Chondrocyte (in vitro differentiated cells): ENCODE results near the gene PSMG4. TPM values are rescaled to one million over a fixed set of nuclear protein-coding genes. Genes with fewer than 3 reads are reported as not detected.
A peak's percentile ranks its signal among the peaks of the same experiment; 100 is the strongest.

Experiments used
- DNase-seq: peaks from one replicate; pipeline ENCODE4 v3.0.0; 2021; ENCODE audit warnings: mixed read lengths, low spot score
- H3K27ac Mint-ChIP-seq: one replicate; pipeline ENCODE4 v1.8.0; 2021; ENCODE audit warnings: mild to moderate bottlenecking, moderate library complexity, mixed read lengths; ENCODE audit not compliant: unreplicated experiment
- H3K27me3 Mint-ChIP-seq: 2 replicates; pipeline ENCODE4 v1.8.0; 2021; ENCODE audit warnings: low read depth, mixed read lengths
- H3K36me3 Mint-ChIP-seq: 2 replicates; pipeline ENCODE4 v1.8.0; 2021; ENCODE audit warnings: low read depth, mixed read lengths
- H3K4me1 Mint-ChIP-seq: 2 replicates; pipeline ENCODE4 v1.8.0; 2021; ENCODE audit warnings: low read depth, mild to moderate bottlenecking, mixed read lengths
- H3K4me3 Mint-ChIP-seq: one replicate; pipeline ENCODE4 v1.8.0; 2021; ENCODE audit warnings: mild to moderate bottlenecking, moderate library complexity, mixed read lengths; ENCODE audit not compliant: unreplicated experiment
- H3K9me3 Mint-ChIP-seq: 2 replicates; pipeline ENCODE4 v1.8.0; 2021; ENCODE audit warnings: low read depth, mixed read lengths
- total RNA-seq: library from RNA; stranded (reverse); gene quantifications from 3 replicates; pipeline ENCODE4 v1.2.1, GENCODE V29; 2021
- TF ChIP-seq, protein P1 (sequence below): fragments of 200-600 bp; sonication (generic); IDR thresholded peaks from 2 replicates; pipeline ENCODE4 v1.5.0; 2021; ENCODE audit warnings: antibody characterized with exemption, mild to moderate bottlenecking, moderate library complexity

Gene PSMG4
- total RNA-seq, 1 donor from 2014 or later, result 16.2 TPM

DNA sequence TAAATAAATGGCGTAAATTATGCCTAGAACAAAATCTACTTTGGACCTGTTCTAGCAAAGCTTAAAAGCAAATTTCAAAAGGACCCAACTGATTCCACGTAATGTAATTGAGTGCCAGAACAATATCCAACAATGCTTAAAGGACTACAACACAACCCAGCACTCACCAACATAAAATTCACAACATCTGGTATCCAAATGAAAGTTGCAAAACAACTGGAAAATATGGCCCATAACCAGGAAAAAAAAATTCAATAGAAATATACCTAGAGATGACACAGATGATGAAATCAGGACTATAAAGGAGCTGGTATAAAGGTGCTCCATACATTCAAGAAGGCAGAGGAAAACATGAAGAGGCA is 45.4 kb upstream of the PSMG4 start:
- Mint-ChIP-seq H3K9me3 (no peaks in the 10 kb centered on the region), H3K36me3 (no peaks in the 10 kb centered on the region), H3K4me1 (peaks cover 62% of the 10 kb centered on the region), H3K27me3 (no peaks in the 10 kb centered on the region), H3K4me3 (no peak overlapping the region), H3K27ac (no peak overlapping the region)
- TF ChIP-seq, protein P1, sequence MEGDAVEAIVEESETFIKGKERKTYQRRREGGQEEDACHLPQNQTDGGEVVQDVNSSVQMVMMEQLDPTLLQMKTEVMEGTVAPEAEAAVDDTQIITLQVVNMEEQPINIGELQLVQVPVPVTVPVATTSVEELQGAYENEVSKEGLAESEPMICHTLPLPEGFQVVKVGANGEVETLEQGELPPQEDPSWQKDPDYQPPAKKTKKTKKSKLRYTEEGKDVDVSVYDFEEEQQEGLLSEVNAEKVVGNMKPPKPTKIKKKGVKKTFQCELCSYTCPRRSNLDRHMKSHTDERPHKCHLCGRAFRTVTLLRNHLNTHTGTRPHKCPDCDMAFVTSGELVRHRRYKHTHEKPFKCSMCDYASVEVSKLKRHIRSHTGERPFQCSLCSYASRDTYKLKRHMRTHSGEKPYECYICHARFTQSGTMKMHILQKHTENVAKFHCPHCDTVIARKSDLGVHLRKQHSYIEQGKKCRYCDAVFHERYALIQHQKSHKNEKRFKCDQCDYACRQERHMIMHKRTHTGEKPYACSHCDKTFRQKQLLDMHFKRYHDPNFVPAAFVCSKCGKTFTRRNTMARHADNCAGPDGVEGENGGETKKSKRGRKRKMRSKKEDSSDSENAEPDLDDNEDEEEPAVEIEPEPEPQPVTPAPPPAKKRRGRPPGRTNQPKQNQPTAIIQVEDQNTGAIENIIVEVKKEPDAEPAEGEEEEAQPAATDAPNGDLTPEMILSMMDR, result no peak
- no peak for DNase-seq

DNA sequence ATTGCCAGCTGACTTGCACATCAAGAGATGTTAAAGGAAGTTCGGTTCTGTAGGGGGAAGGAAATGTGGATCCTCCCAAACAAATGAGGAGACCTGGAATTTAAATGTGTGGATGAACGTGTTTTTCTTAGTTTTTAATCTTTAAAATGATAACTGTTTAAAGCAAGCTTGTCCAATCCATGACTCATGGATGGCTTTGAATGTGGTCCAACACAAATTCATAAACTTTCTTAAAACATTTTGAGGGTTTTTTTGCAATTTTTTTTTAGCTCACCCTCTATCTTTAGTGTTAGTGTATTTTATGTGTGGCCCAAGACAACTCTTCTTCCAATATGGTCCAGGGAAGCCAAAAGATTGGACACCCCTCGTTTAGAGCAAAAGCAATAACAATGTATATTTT is 43.8 kb upstream of the PSMG4 start:
- H3K4me1 Mint-ChIP-seq, result peaks cover 46% of the 10 kb centered on the region
- no peaks in the 10 kb centered on the region for H3K9me3 Mint-ChIP-seq
- TF ChIP-seq, protein P1, result no peak
- H3K36me3 Mint-ChIP-seq, result no peaks in the 10 kb centered on the region
- DNase-seq, result no peak
- H3K27me3 Mint-ChIP-seq, result no peaks in the 10 kb centered on the region
- peak overlapping the region; percentile 28 for H3K27ac Mint-ChIP-seq
- no peak overlapping the region for H3K4me3 Mint-ChIP-seq

DNA sequence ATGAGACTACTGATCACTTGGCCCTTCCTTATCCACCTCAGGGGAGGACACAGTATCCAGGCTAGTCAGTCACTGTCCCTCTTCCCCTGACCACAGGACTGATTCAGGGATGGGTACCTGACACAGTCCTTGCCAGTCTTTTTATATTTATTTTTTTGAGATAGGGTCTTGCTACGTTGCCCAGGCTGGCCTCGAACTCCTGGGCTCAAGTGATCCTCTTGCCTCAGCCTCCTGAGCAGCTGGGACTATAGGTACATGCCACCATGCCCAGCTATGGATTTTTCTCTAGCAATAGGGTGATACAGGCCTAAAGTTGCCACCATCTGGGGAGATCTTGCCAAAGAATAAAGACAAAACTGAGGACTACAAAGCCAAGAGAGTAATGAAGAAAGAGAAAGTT is 41.5 kb upstream of the PSMG4 start:
- Mint-ChIP-seq H3K4me1 (peaks cover 25% of the 10 kb centered on the region), H3K9me3 (no peaks in the 10 kb centered on the region), H3K27me3 (no peaks in the 10 kb centered on the region), H3K27ac (no peak overlapping the region), H3K4me3 (no peak overlapping the region), H3K36me3 (no peaks in the 10 kb centered on the region)
- TF ChIP-seq, protein P1, result no peak
- DNase-seq, result no peak

DNA sequence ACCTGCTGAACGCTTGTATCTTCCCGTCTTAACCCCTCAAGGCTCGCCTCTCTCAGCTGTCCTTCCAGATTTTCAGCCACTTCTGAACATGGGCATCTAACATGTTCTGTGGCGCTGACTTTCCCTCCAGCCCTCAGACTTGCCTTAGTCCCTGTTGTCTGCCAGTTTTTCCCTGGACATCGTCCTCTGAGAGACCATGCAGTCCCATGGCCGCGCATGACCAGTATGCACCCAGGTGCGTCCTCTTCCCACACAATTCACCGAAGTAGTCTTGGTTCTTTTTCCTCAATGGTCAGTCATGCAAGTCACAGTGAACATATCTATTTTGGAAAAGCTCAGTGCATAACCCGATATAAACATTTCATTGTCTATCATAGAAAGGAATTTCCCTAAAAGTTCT is 40.5 kb upstream of the PSMG4 start:
- Mint-ChIP-seq H3K4me3 (no peak overlapping the region), H3K27me3 (no peaks in the 10 kb centered on the region), H3K4me1 (peaks cover 20% of the 10 kb centered on the region), H3K27ac (no peak overlapping the region), H3K36me3 (no peaks in the 10 kb centered on the region), H3K9me3 (no peaks in the 10 kb centered on the region)
- DNase-seq, result no peak
- TF ChIP-seq, protein P1, result no peak

DNA sequence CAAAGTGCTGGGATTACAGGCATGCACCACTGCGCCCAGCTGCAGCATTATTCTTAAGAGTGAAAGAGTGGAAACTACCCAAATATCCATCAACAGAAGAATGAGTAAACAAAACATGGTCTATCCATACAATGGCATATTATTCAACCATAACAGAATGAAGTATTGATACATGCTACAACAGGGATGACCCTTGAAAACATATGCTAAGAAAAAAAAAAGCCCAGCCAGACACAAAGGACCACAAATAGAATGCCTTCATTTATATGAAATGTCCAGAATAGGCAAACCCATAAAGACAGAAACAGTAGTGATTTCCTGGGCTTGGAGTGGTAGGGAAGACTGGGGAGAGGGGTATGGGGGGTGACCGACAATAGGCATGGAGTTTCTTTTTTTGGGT is 38.4 kb upstream of the PSMG4 start:
- no peak for DNase-seq
- peaks cover 8% of the 10 kb centered on the region for H3K36me3 Mint-ChIP-seq
- TF ChIP-seq, protein P1, result no peak
- no peak overlapping the region for H3K27ac Mint-ChIP-seq
- H3K9me3 Mint-ChIP-seq, result no peaks in the 10 kb centered on the region
- H3K27me3 Mint-ChIP-seq, result no peaks in the 10 kb centered on the region
- peaks cover 11% of the 10 kb centered on the region for H3K4me1 Mint-ChIP-seq
- H3K4me3 Mint-ChIP-seq, result no peak overlapping the region
